Measurements from ENCODE around the gene COL11A2.

DNA sequence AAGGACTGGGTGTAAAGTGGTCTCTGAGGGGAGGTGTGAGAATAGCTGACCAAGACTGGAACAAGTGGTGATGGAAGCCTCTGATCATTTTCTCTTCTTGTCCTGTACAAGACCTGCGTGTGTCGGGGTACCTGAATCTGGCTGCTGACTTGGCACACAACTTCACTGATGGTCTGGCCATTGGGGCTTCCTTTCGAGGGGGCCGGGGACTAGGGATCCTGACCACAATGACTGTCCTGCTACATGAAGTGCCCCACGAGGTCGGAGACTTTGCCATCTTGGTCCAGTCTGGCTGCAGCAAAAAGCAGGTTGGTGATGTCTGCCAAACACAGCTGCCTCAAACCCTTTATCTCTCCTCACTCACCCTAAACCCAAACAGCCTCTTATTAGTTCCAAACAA is 10.5 kb upstream of the COL11A2 start:
- TF ChIP-seq, protein P1, sequence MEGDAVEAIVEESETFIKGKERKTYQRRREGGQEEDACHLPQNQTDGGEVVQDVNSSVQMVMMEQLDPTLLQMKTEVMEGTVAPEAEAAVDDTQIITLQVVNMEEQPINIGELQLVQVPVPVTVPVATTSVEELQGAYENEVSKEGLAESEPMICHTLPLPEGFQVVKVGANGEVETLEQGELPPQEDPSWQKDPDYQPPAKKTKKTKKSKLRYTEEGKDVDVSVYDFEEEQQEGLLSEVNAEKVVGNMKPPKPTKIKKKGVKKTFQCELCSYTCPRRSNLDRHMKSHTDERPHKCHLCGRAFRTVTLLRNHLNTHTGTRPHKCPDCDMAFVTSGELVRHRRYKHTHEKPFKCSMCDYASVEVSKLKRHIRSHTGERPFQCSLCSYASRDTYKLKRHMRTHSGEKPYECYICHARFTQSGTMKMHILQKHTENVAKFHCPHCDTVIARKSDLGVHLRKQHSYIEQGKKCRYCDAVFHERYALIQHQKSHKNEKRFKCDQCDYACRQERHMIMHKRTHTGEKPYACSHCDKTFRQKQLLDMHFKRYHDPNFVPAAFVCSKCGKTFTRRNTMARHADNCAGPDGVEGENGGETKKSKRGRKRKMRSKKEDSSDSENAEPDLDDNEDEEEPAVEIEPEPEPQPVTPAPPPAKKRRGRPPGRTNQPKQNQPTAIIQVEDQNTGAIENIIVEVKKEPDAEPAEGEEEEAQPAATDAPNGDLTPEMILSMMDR (conservative IDR thresholded peaks at IDR 0.05; ENCODE audit: low read depth, low read length): no peak
- no peak for TF ChIP-seq EZH2 (IDR thresholded peaks at IDR 0.05; ENCODE audit: low read length, unreplicated experiment)

All from PC-3 (cell line).